Amniotic epithelial cell (primary cell): ENCODE measurements around the gene E2F3.
"Not testable (repeated sequence)": the region's sequence is repeated elsewhere in the genome, so short reads cannot be mapped to it uniquely, and the experiment has no call there.

ENCODE experiments used
- DNase-seq: peaks from one replicate; pipeline ENCODE4 v3.0.0-alpha.2; 2010; ENCODE audit warnings: low read depth

The E2F3 gene

GRCh38 chr6:20433929-20434328 is 32.2 kb downstream of the E2F3 start:
- DNase-seq = no peak

DNA sequence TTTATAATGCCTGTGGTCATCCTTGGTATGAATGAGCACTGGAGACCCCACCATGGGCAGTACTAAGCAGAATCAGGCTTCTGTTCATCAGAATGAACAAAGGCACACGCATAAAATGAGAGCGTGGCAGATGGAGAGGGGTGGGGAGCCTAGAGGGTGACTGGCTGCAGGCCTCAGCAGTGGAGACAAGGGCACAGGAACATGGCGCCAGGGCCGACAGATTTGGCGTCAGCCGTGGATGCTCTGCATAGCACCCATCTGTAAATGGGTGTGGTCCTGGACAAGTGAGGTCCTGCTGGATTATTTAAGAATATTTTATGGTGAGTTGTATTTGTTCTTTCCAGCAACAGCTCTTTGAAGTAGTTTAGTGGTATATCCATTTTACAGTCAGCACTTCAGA is 33.1 kb downstream of the E2F3 start:
- DNase-seq = no peak

DNA sequence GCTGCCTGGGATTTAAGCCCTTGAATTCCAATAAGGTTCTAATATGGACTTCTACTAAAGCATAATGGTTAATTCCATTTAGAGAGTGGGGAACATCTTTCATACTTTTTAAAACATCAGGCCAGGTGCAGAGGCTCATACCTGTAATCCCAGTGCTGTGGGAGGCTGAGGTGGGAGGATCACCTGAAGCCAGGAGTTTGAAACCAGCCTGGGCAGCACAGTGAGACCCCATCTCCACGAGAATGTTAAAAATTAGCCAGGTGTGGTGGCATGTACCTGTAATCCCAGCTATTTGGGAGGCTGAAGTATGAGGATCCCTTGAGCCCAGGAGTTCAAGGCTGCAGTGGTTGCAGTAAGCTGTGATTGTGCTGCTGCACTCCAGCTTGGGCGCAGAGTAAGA is 35.0 kb downstream of the E2F3 start:
- no peak for DNase-seq

DNA sequence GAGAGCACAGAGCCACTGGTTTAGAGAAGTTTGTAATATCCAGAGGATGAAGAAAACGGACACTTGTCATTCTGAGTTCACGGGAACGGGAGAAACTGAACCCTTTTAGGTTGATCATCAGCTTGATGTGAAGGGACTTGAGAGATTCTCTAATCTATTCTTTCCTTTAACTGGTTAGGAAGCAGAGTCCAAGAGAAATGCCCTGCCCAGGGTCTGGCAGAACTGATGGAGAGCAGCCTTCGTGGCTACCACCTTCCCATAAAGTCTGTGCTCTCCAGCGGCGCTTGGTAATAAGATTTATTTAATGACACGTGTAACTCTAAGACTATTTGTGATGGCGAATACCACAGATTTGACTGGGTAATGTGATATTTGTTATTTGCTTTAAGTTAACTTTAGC is 36.0 kb downstream of the E2F3 start:
- no peak for DNase-seq

GRCh38 chr6:20438462-20439070 is 36.9 kb downstream of the E2F3 start:
- DNase-seq = no peak

DNA sequence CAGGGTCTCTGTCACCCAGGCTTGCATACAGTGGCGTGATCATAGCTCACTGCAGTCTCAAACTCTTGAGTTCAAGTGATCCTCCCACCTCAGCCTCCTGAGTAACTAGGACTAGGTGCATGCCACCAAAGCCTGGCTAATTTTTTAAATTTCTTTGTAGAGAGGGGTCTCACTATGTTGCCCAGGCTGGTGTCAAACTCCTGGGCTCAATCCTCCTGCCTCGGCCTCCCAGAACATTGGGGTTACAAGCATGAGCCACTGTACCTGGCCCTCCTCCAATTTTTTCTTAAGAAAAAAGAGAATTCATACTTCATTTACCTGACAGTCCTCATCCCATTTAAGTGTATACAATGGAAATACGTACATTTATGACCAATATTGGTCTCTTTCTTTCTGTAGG is 37.9 kb downstream of the E2F3 start:
- no peak for DNase-seq

GRCh38 chr6:20440296-20440695 is 38.6 kb downstream of the E2F3 start:
- DNase-seq = no peak

GRCh38 chr6:20441236-20441635 is 39.6 kb downstream of the E2F3 start:
- DNase-seq = no peak

DNA sequence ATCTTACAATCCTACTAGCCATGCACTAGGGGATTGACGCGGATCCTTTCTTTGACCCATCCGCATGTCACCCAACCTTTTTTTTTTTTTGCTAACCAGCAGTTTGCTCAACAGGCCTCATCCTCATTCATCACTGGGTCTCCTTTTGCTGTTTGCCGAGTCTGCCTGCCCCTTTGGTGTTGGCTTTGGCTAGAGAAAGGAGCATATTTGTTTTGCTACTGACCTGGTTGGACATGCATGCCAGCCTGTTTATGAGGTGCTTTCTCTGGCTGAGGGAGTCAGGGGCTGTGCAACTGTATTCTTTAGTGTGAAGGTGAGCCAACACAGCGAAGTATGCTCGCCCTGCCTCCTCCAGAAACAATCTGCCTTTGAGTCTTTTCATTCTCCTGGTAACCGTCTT is 40.2 kb downstream of the E2F3 start:
- DNase-seq = no peak

DNA sequence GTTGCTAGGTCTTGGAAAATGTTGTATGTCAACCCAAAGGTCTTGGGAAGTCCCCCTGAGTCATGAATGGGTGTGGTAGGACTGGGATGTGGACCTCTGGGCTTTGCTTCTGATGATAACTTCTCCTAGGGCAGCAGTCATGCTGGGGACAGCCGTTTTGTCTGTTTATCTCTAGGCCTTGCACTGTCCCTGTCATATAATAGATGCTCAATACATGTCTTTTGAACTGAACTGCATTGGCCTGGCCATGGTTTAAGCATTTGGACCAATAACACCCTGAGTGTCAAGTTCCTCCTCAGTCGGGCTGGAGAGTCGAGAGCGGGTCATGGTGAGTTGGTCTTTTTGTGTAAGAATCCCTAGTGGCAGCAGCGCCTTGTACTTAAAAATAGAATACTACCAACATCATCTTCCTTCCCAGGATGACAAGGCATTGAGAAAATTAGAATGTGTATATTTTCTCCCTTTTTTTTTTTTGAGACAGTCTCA is 43.1 kb downstream of the E2F3 start:
- DNase-seq = no peak

DNA sequence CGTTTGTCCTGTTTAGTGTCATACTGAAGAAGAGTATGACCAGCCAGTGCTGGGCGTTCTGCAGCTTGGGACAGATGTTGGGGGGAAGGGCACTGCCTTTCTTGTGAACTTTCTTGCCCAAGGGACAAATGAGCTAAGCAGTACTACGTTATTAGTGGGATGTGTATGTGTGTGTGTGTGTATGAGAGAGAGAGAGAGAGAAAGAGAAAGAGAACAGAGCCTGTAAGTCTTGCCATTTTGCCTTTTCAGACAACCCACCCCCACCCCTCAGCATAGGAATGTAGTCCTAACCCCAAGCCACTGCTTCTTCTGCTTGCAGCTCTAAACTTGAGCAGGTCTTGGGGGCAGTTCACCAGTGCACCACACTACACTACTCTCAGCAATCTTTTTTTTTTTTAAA is 45.5 kb downstream of the E2F3 start:
- DNase-seq = peak; percentile 27

DNA sequence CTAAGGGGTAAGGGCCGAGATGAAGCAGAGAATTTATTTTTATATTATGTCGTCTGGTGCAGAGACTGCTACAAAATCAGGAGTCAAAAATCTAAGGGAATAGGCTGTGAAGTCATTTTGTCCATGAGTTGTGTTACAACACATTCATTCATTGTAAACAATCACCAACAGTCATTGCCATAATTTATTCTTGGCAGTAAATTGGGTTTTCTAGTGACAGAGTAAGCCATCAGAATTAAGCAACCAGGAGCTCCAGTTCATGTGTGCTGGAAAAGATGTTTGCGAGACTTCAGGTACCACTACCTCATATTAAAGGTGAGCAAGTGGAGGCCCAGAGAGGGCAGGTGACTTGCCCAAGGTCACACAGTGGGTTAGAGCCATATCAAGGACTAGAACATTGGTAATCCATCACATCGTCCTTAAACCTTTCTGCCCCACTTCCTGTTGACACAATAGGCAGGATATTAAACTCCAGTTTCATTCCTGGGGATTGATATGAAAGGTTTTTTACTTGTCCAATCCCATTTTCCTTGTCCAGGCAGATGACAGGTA is 46.0 kb downstream of the E2F3 start:
- DNase-seq = peak; percentile 31

GRCh38 chr6:20448828-20449227 is 47.1 kb downstream of the E2F3 start:
- DNase-seq = no peak

- no peak for DNase-seq
Observed at GRCh38 chr6:20454204-20454824, 52.6 kb downstream of the E2F3 start.

- peak; percentile 28 for DNase-seq
Observed at GRCh38 chr6:20455251-20455940, 53.7 kb downstream of the E2F3 start.

DNA sequence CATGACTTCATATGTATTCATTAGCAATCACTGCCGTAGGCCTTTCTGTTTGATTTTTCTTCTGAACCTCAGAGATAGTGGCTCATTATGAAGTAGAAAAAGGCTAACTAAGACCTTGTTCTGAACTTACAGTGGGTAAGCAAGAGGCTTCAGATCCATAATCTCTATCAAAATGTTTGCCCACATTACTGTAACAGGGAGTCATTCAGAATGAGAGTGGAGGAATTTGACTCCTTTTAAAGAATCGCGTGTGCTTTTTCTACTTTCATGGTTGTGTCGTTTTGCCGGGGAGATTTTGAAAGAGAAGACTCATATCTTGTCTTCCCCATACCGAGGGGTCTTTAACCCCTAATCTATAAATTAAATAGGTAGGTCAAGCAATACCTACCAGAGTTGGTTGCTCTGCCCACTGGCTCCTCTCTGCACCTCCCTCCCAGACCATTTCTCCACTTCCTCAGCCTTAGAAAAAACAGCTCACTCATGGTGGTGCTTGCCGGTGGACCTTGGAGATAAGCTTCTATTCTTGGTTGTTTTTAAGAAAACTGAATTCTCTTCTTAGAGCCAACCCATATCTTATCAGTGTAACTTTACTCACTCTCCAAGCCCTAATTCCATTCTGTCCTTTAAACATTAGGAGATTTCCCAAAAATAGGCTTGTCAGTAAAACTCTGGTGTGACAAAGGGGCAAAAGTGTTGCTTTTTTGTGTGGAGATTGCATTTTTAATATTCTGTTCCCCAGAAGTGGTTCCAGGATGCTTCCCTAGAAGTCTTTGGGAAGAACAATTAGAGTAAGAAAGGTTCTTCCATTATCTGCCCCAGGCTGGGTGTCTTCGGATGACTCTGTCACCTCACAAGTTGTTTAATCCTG is 56.6 kb downstream of the E2F3 start:
- DNase-seq = peak; percentile 40

DNA sequence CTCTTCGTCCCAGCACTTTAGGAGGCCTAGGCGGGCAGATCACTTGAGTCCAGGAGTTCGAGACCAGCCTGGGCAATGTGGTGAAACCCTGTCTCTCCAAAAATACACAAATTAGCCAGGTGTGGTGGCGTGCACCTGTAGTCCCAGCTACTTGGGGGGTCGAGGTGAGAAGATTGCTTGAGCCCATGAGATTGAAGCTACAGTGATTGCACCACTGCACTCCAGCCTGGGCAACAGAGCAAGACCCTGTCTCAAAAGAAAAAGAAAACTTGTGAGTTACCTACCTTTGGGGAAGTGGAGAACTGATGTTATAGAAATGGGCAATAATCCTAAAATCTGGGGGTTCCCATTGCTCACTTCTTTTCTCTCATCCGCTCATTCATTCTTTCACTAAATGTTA is 58.0 kb downstream of the E2F3 start:
- no peak for DNase-seq

GRCh38 chr6:20461576-20461975 is 59.9 kb downstream of the E2F3 start:
- no peak for DNase-seq

DNA sequence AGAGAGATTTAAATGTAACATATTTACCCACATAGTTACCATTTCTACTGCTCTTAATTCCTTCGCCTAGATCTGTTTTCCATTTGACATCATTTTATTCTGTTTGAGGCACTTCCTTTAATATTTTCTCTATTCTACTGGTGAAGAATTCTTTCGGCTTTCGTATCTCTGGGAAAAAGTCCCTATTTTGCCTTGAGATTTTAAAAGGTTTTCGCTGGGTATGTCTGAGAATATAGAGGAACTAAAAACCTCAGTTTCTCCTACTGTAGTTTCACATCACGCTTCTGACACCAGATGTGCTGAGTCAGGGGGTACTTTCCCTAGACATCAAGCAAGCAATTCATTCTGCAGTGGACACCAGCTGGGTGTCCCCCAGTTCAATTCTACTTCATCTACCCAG is 61.7 kb downstream of the E2F3 start:
- no peak for DNase-seq

DNA sequence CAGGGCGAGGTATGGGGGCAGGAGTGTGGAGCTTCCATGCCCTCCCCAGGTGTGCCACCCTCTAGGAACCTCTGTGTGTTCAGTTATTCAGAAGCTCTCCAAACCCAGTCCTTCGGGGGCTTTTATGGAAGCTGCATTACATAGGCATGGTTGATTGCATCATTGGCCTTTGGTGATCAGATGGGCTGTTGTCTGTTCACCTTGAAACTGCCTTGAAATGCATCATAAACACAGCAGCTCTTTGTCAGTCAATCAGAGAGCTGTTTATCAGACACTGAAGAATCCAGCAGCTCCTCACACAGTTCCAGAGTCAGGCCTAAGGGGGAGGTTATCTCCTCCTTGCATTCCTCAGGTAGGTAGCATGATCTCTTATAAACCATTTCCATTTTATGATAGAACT is 62.4 kb downstream of the E2F3 start:
- no peak for DNase-seq

DNA sequence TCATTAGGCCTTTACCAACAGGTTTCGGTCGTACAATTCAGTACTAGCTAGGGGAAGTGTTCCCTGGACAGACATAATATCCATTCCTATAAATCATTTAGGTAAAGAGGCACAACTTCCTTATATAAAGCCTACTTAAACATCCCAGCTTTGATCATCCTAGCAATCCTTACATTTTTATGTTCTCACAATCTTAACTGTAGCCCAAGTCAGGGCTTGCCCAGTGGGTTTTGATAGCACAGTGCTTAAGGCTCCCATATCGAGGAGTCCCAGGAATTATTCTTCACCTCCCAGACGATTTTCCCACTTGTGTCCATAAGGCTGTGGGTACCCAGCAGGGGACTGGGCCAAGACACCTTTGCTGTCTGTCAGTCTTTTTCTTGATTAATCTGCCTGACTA is 63.2 kb downstream of the E2F3 start:
- no peak for DNase-seq

DNA sequence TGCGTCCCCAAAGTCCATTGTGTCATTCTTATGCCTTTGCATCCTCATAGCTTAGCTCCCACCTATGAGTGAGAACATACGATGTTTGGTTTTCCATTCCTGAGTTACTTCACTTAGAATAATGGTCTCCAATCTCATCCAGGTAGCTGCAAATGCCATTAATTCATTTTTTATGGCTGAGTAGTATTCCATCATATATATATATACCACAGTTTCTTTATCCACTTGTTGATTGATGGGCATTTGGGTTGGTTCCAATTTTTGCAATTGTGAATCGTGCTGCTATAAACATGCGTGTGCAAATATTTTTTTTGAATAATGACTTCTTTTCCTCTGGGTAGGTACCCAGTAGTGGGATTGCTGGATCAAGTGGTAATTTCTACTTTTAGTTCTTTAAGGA is 63.9 kb downstream of the E2F3 start:
- not testable (repeated sequence) for DNase-seq
